Measurements from ENCODE around the gene BOLA2B. TPM values are rescaled to one million over a fixed set of nuclear protein-coding genes. Genes with fewer than 3 reads are reported as not detected.

BOLA2B gene
- total RNA-seq, 1 experiment from 2014 or later = 60.8 TPM

DNA sequence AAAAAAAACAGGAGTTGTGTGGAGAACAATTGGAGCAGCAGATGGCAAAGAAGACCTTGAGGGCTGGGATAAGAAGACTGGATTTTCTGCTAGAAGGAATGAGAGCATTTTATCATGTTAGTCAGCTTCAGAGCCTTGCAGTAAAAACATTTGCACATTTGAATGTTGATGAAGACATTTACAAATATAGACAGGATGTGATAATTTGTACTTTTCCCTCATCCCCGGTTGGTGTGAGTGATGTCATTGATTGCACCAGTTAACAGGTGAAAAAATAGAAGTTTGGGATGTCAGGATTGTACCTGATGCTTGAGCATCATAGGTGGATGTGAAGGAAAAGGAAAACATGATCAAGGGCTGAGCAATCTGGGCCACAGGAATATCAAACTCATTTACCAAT lies 47.8 kb downstream of the BOLA2B start:
- no peak for DNase-seq (ENCODE audit: extremely low read depth, low read depth)

DNA sequence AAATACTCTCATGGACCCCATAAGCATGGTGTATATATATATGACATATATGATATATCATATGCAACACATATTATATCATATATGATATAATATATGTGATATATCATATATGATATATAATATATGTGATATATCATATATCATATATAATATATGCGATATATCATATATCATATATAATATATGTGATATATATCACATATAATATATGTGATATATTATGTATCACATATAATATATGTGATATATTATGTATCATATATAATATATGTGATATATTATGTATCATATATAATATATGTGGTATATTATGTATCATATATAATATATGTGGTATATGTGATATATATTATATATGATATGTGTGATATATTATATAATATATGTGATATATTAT lies 48.5 kb downstream of the BOLA2B start:
- no peak for DNase-seq (ENCODE audit: extremely low read depth, low read depth)

- no peak for DNase-seq (ENCODE audit: extremely low read depth, low read depth)
Measured at GRCh38 chr16:30144017-30144416, 49.4 kb downstream of the BOLA2B start.

DNA sequence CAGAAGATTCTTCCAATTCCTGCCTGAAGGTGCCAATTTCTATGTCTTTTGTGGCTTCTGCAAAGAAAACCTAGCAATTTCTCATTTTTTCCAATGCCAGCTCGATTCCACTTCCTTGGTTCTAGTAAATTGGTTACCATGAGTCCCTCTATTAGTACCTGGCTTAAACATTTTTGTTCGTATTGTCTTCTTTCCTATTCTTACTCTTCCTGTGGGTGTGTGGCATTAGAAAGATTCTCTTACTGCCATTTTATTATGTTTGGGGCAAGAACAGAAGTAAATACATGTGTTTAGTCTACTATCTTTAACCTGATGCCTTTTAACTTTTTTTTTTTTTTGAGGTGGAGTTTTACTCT lies 50.1 kb downstream of the BOLA2B start:
- no peak for DNase-seq (ENCODE audit: extremely low read depth, low read depth)

Small RNA genes lying within 50 kb of the gene (small RNA-seq; reads per million reads assigned to genes)
- 0 reads per million in 2 experiments for gene AC106782.4

Other genes with a start within 250 kb of the BOLA2B start
- 67.8 and 68.5 TPM in 2 replicates for gene TMEM219, start 231.6 kb downstream of the BOLA2B start, total RNA-seq (2014; rRNA removed; shearing (Covaris generic))
- gene TAOK2, start 219.8 kb downstream of the BOLA2B start, total RNA-seq (2014; rRNA removed; shearing (Covaris generic)) = 20.4 and 22.0 TPM in 2 replicates
- gene HIRIP3, start 198.0 kb downstream of the BOLA2B start, total RNA-seq (2014; rRNA removed; shearing (Covaris generic)) = 12.2 and 15.0 TPM in 2 replicates
- gene INO80E, start 197.4 kb downstream of the BOLA2B start, total RNA-seq (2014; rRNA removed; shearing (Covaris generic)) = 81.3 and 87.8 TPM in 2 replicates
- 0.61 and 1.1 TPM in 2 replicates for gene DOC2A, start 182.6 kb downstream of the BOLA2B start, total RNA-seq (2014; rRNA removed; shearing (Covaris generic))
- not detected in 2 replicates for gene C16orf92, start 170.5 kb downstream of the BOLA2B start, total RNA-seq (2014; rRNA removed; shearing (Covaris generic))
- 0.07 TPM in 1 of 2 replicates, not detected in the other for gene TLCD3B, start 162.4 kb downstream of the BOLA2B start, total RNA-seq (2014; rRNA removed; shearing (Covaris generic))
- gene ALDOA, start 127.9 kb downstream of the BOLA2B start, total RNA-seq (2014; rRNA removed; shearing (Covaris generic)) = 1,739 and 2,065 TPM in 2 replicates
- gene PPP4C, start 117.7 kb downstream of the BOLA2B start, total RNA-seq (2014; rRNA removed; shearing (Covaris generic)) = 72.1 and 81.6 TPM in 2 replicates
- 0.30 and 0.38 TPM in 2 replicates for gene TBX6, start 101.7 kb downstream of the BOLA2B start, total RNA-seq (2014; rRNA removed; shearing (Covaris generic))
- gene YPEL3, start 97.5 kb downstream of the BOLA2B start, total RNA-seq (2014; rRNA removed; shearing (Covaris generic)) = 4.9 and 8.0 TPM in 2 replicates
- 0.67 and 0.89 TPM in 2 replicates for gene GDPD3, start 80.1 kb downstream of the BOLA2B start, total RNA-seq (2014; rRNA removed; shearing (Covaris generic))
- gene MAPK3, start 70.4 kb downstream of the BOLA2B start, total RNA-seq (2014; rRNA removed; shearing (Covaris generic)) = 16.9 and 22.3 TPM in 2 replicates
- 0.64 TPM in 1 of 2 replicates, not detected in the other for gene CORO1A, start 10.1 kb downstream of the BOLA2B start, total RNA-seq (2014; rRNA removed; shearing (Covaris generic))
- gene SLX1A, start 209 bp upstream of the BOLA2B start, total RNA-seq (2014; rRNA removed; shearing (Covaris generic)) = 31.4 and 35.7 TPM in 2 replicates
- gene SULT1A3, start 5.6 kb upstream of the BOLA2B start, total RNA-seq (2014; rRNA removed; shearing (Covaris generic)) = 2.8 and 4.4 TPM in 2 replicates
- gene NPIPB13, start 54.8 kb upstream of the BOLA2B start, total RNA-seq (2014; rRNA removed; shearing (Covaris generic)) = 1.1 and 2.8 TPM in 2 replicates
- gene CD2BP2, start 161.6 kb upstream of the BOLA2B start, total RNA-seq (2014; rRNA removed; shearing (Covaris generic)) = 36.5 and 39.0 TPM in 2 replicates
- gene TBC1D10B, start 176.8 kb upstream of the BOLA2B start, total RNA-seq (2014; rRNA removed; shearing (Covaris generic)) = 12.3 and 13.2 TPM in 2 replicates
- gene MYL11, start 181.1 kb upstream of the BOLA2B start, total RNA-seq (2014; rRNA removed; shearing (Covaris generic)) = not detected in 2 replicates
- gene SEPTIN1, start 188.9 kb upstream of the BOLA2B start, total RNA-seq (2014; rRNA removed; shearing (Covaris generic)) = 0.26 TPM in 1 of 2 replicates, not detected in the other
- gene ZNF48, start 201.8 kb upstream of the BOLA2B start, total RNA-seq (2014; rRNA removed; shearing (Covaris generic)) = 8.3 and 8.4 TPM in 2 replicates
- gene ZNF771, start 213.9 kb upstream of the BOLA2B start, total RNA-seq (2014; rRNA removed; shearing (Covaris generic)) = 6.2 and 6.4 TPM in 2 replicates
- gene DCTPP1, start 236.4 kb upstream of the BOLA2B start, total RNA-seq (2014; rRNA removed; shearing (Covaris generic)) = 29.9 and 35.9 TPM in 2 replicates

Measured in NCI-H460 (cell line).